Rectal smooth muscle tissue (tissue), 1 donor: ENCODE results near the gene ATG4C.
"Not testable (repeated sequence)": the region's sequence is repeated elsewhere in the genome, so short reads cannot be mapped to it uniquely, and the experiment has no call there.

Source experiments
- H3K27ac ChIP-seq: one replicate; pipeline ENCODE4 v1.7.0; 2013; ENCODE audit warnings: low read depth, low read length, inconsistent platforms
- H3K27me3 ChIP-seq: one replicate; pipeline ENCODE4 v1.7.0; 2013; ENCODE audit warnings: low read length; ENCODE audit not compliant: control insufficient read depth, insufficient read depth
- H3K36me3 ChIP-seq: one replicate; pipeline ENCODE4 v1.7.0; 2013; ENCODE audit warnings: low read length; ENCODE audit not compliant: control insufficient read depth, insufficient read depth
- H3K4me1 ChIP-seq: one replicate; pipeline ENCODE4 v1.7.0; 2013; ENCODE audit warnings: low read length; ENCODE audit not compliant: control insufficient read depth, insufficient read depth
- H3K4me3 ChIP-seq: one replicate; pipeline ENCODE4 v1.7.0; 2013; ENCODE audit warnings: low read length
- H3K9ac ChIP-seq: one replicate; pipeline ENCODE4 v1.7.0; 2013; ENCODE audit warnings: low read length

ATG4C gene

DNA sequence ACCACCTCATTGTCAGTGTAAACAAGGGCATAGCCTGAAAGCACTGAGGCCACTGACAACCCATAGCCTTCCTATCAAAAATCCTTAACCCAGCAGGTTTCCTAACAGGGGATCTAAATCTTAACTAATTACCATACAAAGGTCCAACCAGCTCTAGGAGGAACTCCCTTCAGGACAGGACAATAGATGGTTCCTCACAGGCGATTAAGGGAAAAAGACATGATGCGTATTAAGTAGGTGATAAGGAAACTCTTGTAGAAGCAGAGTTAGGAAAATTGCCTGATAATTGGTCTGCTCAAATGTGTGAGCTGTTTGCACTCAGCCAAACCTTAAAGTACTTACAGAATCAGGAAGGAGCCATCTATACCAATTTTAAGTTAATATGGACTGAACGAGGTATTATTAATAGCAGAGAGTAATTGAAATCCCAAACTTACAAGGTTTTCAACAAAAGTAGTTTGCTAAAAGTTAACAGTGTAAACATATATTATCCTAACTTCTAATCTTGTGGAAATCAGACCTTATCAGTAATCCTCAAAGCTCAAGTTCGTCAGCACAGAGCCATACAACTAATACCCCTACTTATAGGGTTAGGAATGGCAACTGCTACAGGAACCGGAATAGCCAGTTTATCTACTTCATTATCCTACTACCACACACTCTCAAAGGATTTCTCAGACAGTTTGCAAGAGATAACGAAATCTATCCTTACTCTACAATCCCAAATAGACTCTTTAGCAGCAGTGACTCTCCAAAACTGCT lies 23.7 kb upstream of the ATG4C start:
- not testable (repeated sequence) for H3K9ac ChIP-seq, H3K27me3 ChIP-seq, H3K36me3 ChIP-seq, H3K27ac ChIP-seq, H3K4me1 ChIP-seq, H3K4me3 ChIP-seq

DNA sequence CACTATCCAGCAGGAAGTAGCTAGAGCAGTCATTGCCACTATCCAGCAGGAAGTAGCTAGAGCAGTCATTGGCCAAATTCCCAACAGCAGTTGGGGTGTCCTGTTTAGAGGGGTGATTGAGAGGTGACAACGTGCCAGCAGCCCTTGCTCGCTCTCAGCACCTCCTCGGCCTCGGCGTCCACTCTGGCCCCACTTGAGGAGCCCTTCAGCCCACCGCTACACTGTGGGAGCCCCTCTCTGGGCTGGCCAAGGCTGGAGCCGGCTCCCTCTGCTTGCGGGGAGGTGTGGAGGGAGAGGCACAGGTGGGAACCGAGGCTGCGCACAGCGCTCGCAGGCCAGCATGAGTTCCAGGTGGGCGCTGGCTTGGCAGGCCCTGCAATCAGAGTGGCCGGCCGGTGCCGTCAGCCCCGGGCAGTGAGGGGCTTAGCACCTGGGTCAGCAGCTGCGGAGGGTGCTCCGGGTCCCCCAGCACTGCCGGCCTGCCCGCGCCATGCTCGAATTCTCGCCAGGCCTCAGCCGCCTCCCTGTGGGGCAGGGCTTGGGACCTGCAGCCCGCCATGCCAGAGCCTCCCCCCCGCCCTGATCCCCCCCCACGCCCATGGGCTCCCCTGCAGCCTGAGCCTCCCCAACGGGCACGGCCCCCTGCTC lies 22.6 kb upstream of the ATG4C start:
- H3K9ac ChIP-seq, H3K4me3 ChIP-seq, H3K27me3 ChIP-seq, H3K27ac ChIP-seq, H3K36me3 ChIP-seq, H3K4me1 ChIP-seq: not testable (repeated sequence)

DNA sequence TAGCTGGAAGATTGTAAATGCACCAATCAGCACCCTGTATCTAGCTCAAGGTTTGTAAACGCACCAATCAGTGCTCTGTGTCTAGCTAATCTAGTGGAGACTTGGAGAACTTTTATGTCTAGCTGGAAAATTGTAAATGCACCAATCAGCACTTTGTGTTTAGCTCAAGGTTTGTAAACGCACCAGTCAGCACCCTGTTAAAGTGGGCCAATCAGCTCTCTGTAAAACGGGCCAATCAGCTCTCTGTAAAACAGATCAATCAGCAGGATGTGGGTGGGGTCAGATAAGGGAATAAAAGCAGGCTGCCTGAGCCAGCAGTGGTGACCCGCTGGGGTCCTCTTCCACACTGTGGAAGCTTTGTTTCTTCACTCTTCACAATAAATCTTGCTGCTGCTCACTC lies 21.9 kb upstream of the ATG4C start:
- H3K4me1 ChIP-seq, H3K27me3 ChIP-seq, H3K4me3 ChIP-seq, H3K27ac ChIP-seq, H3K36me3 ChIP-seq, H3K9ac ChIP-seq: not testable (repeated sequence)

DNA sequence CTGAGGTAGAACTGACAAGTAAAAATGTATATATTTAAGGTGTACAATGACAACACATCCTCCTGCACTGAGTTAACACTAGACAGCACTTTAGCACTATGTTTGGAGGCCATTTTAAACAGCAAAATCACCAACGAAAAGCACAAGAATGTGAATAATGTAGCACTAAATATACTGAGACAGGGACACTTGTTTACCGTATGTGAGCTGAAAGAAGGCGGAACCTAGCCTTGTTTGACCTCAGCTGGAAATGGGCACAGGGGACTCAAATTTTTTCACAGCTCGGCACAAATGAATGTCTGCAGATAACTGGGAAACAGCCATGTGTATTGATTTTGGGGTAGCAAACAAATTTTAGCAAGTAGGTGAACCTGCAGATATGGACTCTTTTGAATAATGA lies 18.0 kb upstream of the ATG4C start:
- Histone ChIP-seq H3K27ac (no peak overlapping the region), H3K36me3 (no peaks in the 10 kb centered on the region), H3K27me3 (no peaks in the 10 kb centered on the region), H3K4me1 (no peaks in the 10 kb centered on the region), H3K4me3 (no peak overlapping the region), H3K9ac (no peak overlapping the region)

DNA sequence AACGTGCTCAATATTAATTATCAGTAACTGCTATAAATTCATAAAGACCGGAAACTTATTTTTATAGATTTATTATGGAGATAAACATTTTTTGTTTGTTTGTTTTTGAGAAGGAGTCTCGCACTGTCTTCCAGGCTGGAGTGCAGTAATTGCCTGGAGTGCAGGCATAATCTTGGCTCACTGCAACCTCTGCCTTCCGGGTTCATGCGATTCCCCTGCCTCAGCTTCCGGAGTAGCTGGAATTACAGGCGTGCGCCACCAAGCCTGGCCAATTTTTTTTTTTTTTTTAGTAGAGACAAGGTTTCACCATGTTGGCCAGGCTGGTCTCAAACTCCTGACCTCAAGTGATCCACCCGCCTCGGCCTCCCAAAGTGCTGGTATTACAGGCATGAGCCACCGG lies 15.4 kb upstream of the ATG4C start:
- not testable (repeated sequence) for H3K4me1 ChIP-seq, H3K27ac ChIP-seq, H3K9ac ChIP-seq, H3K4me3 ChIP-seq, H3K36me3 ChIP-seq, H3K27me3 ChIP-seq

DNA sequence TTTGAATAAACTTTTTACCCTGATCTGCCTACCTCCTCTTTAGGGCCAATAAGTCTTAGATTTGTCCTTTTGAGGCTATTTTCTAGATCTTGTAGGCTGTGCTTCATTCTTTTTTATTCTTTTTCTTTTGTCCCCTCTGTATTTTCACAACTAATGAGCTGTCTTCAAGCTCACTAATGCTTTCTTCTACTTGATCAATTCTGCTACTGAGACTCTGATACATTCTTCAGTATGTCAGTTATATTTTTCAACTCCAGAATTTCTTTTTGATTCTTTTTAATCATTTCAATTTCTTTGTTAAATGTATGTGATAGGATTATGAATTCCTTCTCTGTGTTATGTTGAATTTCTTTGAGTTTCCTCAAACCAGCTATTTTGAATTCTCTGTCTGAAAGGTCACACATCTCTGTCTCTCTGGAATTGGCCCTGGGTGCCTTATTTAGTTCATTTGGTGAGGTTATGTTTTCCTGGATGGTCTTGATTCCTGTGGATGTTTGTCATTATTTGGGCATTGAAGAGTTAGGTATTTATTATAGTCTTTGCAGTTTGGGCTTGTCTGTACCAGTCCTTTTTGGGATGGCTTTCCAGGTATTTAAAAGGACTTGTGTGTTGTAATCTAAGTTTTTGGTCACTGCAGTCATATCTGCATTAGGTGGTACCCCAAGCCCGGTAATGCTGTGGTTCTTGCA lies 11.2 kb upstream of the ATG4C start:
- Histone ChIP-seq H3K9ac (no peak overlapping the region), H3K27me3 (no peaks in the 10 kb centered on the region), H3K4me3 (no peak overlapping the region), H3K4me1 (no peaks in the 10 kb centered on the region), H3K36me3 (no peaks in the 10 kb centered on the region), H3K27ac (no peak overlapping the region)

DNA sequence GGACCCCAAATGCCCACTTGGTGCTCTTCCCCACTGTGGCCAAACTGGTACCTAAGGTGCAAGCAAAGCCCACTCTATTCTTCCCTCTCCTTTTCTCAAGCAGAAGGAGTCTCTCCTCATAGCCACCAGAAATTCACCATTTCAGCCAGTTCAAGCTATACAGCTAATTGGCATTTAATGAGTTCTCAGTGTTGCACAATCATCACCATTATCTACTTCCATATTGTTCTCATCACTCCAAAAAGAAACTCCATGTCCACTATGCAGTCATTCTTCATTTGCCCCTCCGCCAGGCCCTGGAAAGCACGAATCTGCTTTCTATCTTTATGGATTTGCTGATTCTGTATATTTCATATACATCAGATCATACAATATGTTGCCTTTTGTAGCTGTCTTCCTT lies 9.9 kb upstream of the ATG4C start:
- Histone ChIP-seq H3K36me3 (no peaks in the 10 kb centered on the region), H3K4me3 (no peak overlapping the region), H3K9ac (no peak overlapping the region), H3K4me1 (no peaks in the 10 kb centered on the region), H3K27ac (no peak overlapping the region), H3K27me3 (peaks cover 2% of the 10 kb centered on the region)

DNA sequence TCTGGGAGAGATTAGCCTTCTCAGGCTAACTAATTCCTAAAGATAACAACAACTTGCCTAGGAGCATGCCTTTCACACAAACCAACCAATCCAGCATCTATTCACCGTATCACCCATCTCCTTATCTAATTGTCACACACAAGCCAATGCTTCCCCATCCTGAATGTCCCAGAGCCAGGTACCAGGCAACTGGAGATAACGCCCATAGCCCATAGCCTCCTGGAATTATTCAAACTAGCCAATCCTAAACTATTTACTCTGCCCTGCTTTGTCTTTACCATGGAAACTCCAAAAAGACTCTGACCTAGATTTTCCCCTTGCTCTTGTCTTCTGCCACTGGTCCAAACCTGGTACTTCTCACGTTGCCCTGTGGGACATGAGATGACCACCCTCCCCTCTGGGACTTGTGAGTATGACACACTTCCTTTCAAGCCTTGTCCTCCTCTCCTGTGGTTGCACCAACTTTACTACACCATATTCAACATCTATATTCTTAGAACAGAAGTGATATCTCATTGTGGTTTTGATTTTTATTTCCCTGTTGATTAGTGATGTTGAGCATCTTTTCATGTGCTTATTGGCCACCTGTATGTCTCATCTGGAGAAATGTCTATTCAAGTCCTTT lies 8.8 kb upstream of the ATG4C start:
- Histone ChIP-seq H3K4me3 (no peak overlapping the region), H3K9ac (no peak overlapping the region), H3K4me1 (no peaks in the 10 kb centered on the region), H3K27ac (no peak overlapping the region), H3K36me3 (no peaks in the 10 kb centered on the region), H3K27me3 (peaks cover 2% of the 10 kb centered on the region)

DNA sequence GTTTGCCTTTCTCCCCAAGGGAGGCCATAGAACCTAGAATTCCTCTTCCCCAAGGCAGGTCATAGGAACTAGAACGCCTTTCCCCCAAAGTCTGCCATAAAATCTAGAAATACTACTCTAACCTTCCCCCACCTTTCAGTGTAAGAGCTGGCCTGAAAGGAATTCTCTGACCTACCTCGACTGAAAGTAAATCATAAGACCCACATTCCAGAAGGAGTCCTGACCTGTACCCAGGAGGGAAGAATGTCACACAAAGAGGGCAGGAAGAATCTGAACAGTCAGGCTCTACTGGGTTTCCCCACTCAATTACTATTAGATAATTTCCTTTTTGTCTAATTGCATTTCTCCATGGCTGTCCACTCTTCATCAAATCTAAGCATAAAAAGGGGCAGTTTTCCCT lies 5.7 kb upstream of the ATG4C start:
- Histone ChIP-seq H3K27ac (no peak overlapping the region), H3K4me1 (no peaks in the 10 kb centered on the region), H3K9ac (no peak overlapping the region), H3K4me3 (no peak overlapping the region), H3K27me3 (peaks cover 2% of the 10 kb centered on the region), H3K36me3 (no peaks in the 10 kb centered on the region)

DNA sequence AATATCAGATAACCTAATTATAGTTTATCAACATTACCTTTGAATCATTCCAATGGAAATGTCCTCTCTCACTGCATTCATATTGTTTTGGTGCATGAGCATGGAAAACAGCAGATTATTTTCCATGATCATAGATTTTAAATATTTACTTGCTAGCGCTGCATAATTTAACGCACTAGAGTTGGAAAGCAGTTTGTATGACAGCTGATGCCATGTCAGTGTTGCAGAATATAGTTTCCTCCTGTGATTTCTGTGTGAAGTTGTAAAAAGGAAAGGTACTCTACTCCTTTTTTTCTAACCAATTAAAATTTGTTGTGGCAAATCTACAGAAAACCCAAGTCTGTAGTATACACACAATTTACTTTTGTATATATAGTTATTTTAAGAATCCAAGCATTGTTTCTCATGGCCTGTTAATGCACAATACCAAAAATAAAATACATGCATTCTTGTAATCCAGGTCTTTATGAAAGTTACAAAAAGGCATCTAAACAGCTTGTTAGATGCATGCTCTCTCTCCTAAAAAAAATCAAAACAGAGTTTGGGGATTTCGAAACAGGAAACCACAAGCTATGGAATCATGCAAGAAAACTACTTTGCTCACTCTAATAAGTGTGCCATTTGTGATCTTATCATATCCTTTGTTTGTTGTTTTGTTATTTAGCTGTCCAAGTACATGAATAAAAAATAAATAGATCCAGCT lies 1.9 kb upstream of the ATG4C start:
- H3K36me3 ChIP-seq: no peaks in the 10 kb centered on the region
- peaks cover 2% of the 10 kb centered on the region for H3K27me3 ChIP-seq
- no peak overlapping the region for H3K9ac ChIP-seq
- H3K4me3 ChIP-seq: no peak overlapping the region
- no peaks in the 10 kb centered on the region for H3K4me1 ChIP-seq
- H3K27ac ChIP-seq: no peak overlapping the region

DNA sequence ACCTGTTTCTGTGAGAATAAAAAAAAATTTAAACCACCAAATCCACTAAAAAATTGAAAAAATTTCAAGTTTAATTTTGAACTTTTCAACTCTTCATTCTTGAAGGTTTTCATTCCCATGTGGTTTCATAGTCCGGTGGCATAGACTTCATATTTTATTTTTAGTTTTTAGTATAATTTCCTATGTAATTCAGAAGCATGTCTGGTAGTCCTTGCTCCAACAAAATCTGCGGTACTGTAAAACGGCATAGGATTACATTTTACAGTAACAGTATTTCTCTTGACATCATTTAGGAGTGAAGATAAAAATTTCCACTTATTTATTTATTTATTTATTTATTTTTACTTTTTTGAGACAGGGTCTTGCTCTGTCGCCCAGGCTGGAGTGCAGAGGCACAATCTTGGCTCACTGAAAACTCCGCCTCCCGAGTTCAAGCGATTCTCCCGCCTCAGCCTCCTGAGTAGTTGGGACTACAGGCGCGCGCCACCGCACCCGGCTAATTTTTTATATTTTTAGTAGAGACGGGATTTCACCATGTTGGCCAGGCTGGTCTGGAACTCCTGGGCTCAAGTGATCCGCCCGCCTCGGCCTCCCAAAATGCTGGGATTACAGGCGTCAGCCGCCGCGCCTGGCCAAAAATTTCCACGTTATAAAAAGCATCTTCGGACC lies 1.3 kb upstream of the ATG4C start:
- not testable (repeated sequence) for H3K4me3 ChIP-seq, H3K4me1 ChIP-seq, H3K9ac ChIP-seq, H3K36me3 ChIP-seq, H3K27ac ChIP-seq, H3K27me3 ChIP-seq
